Nephron progenitor cell (in vitro differentiated cells): ENCODE data around the gene ROR1.

ENCODE experiments used
- DNase-seq: peaks from one replicate; pipeline ENCODE4 v3.0.0; 2021
- H3K27ac Mint-ChIP-seq: 2 replicates; pipeline ENCODE4 v1.8.0; 2021; ENCODE audit warnings: mild to moderate bottlenecking, moderate library complexity, mixed read lengths
- H3K27me3 Mint-ChIP-seq: 2 replicates; pipeline ENCODE4 v1.8.0; 2021; ENCODE audit warnings: mild to moderate bottlenecking, low read depth, mixed read lengths; ENCODE audit not compliant: poor library complexity
- H3K36me3 Mint-ChIP-seq: 2 replicates; pipeline ENCODE4 v1.8.0; 2021; ENCODE audit warnings: low read depth, mixed read lengths
- H3K4me1 Mint-ChIP-seq: 2 replicates; pipeline ENCODE4 v1.8.0; 2021; ENCODE audit warnings: mixed read lengths
- H3K4me3 Mint-ChIP-seq: 2 replicates; pipeline ENCODE4 v1.8.0; 2021; ENCODE audit warnings: mild to moderate bottlenecking, moderate library complexity, mixed read lengths
- H3K9me3 Mint-ChIP-seq: 2 replicates; pipeline ENCODE4 v1.8.0; 2021; ENCODE audit warnings: mild to moderate bottlenecking, moderate library complexity, mixed read lengths
- CTCF ChIP-seq: fragments of 200-600 bp; sonication (generic); IDR thresholded peaks from 2 replicates; pipeline ENCODE4 v1.5.0; 2021; ENCODE audit warnings: antibody characterized with exemption

Gene ROR1

GRCh38 chr1:64124704-64125440, 351.1 kb downstream of the ROR1 start:
- Mint-ChIP-seq H3K27me3 (peaks cover 5% of the 10 kb centered on the region), H3K4me1 (peaks cover 13% of the 10 kb centered on the region), H3K4me3 (no peak overlapping the region), H3K9me3 (no peaks in the 10 kb centered on the region), H3K36me3 (no peaks in the 10 kb centered on the region), H3K27ac (no peak overlapping the region)
- DNase-seq: no peak
- TF ChIP-seq CTCF: no peak

GRCh38 chr1:64126581-64126980, 352.8 kb downstream of the ROR1 start:
- H3K36me3 Mint-ChIP-seq: no peaks in the 10 kb centered on the region
- H3K27me3 Mint-ChIP-seq: peaks cover 5% of the 10 kb centered on the region
- H3K4me1 Mint-ChIP-seq: peaks cover 5% of the 10 kb centered on the region
- no peaks in the 10 kb centered on the region for H3K9me3 Mint-ChIP-seq
- no peak overlapping the region for H3K27ac Mint-ChIP-seq
- no peak for TF ChIP-seq CTCF
- no peak for DNase-seq
- H3K4me3 Mint-ChIP-seq: no peak overlapping the region

- DNase-seq: no peak
- Mint-ChIP-seq H3K27me3 (peaks cover 8% of the 10 kb centered on the region), H3K36me3 (no peaks in the 10 kb centered on the region), H3K9me3 (no peaks in the 10 kb centered on the region), H3K27ac (no peak overlapping the region), H3K4me1 (peaks cover 5% of the 10 kb centered on the region), H3K4me3 (no peak overlapping the region)
- no peak for TF ChIP-seq CTCF
These were observed 353.5 kb downstream of the ROR1 start for GRCh38 chr1:64127297-64127696.

GRCh38 chr1:64129701-64130100, 355.9 kb downstream of the ROR1 start:
- no peaks in the 10 kb centered on the region for H3K36me3 Mint-ChIP-seq

DNA sequence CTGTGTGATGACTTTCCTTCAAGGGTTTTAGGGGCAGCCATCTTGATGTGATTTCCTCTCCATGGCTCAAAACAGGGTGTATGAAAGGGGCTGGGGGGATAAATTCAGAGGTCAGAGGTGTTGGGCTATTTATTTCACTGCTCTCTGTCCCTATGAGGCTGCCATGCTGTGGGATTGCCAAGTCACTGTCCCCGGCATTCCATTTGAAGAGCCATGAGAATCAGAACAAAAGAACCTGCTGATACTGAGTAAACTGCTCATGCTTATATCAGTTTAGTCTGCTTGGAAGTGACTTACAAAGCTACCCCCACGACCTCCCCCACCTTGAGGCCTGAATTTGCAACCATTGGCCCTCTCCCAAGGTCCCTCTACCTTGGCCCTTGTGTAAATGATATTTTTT, 357.3 kb downstream of the ROR1 start:
- DNase-seq: no peak

More at GRCh38 chr1:64129701-64130100, 355.9 kb downstream of the ROR1 start:
- DNase-seq: no peak
- Mint-ChIP-seq H3K4me1 (peaks cover 5% of the 10 kb centered on the region), H3K27me3 (peaks cover 8% of the 10 kb centered on the region), H3K27ac (no peak overlapping the region), H3K4me3 (no peak overlapping the region), H3K9me3 (no peaks in the 10 kb centered on the region)
- no peak for TF ChIP-seq CTCF

More for the DNA sequence above, 357.3 kb downstream of the ROR1 start:
- peaks cover 13% of the 10 kb centered on the region for H3K4me1 Mint-ChIP-seq
- no peak for TF ChIP-seq CTCF
- H3K27ac Mint-ChIP-seq: no peak overlapping the region
- no peak overlapping the region for H3K4me3 Mint-ChIP-seq
- peaks cover 8% of the 10 kb centered on the region for H3K27me3 Mint-ChIP-seq
- H3K36me3 Mint-ChIP-seq: no peaks in the 10 kb centered on the region
- H3K9me3 Mint-ChIP-seq: no peaks in the 10 kb centered on the region
